TTC549 (cell line): ENCODE measurements around the gene PLCD4.

Experiments used
- FAIRE-seq: peaks from 2 replicates; lab custom pipeline; 2012; peaks lifted over from hg19 to GRCh38; lab: Jason Lieb, UNC

Gene PLCD4

DNA sequence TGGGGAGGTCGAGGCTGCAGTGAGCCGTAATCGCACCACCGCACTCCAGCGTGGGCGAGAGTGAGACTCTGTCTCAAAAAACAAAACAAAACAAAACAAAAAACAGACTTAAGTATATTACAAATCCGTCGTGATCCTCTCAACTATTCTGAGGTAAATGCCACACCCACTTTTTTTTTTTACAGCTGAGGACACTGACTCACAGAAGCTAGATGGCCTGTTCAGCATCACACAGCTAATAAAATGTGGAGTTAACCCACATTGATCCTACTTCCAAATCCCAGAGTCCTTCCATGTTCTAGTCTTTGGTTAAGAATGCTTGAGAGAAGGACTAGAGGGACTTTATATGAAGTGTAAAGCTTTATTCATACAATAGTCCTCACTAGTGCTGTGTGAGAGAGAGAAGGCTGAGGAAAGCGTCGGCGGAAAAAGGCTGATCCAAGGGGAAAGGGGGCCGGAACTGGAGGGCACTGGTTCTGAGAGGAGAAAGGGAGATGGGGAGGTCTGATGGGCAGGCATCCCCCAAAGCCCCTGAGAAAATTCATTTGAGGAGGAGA, 63.5 kb downstream of the PLCD4 start:
- FAIRE-seq, result no peak

DNA sequence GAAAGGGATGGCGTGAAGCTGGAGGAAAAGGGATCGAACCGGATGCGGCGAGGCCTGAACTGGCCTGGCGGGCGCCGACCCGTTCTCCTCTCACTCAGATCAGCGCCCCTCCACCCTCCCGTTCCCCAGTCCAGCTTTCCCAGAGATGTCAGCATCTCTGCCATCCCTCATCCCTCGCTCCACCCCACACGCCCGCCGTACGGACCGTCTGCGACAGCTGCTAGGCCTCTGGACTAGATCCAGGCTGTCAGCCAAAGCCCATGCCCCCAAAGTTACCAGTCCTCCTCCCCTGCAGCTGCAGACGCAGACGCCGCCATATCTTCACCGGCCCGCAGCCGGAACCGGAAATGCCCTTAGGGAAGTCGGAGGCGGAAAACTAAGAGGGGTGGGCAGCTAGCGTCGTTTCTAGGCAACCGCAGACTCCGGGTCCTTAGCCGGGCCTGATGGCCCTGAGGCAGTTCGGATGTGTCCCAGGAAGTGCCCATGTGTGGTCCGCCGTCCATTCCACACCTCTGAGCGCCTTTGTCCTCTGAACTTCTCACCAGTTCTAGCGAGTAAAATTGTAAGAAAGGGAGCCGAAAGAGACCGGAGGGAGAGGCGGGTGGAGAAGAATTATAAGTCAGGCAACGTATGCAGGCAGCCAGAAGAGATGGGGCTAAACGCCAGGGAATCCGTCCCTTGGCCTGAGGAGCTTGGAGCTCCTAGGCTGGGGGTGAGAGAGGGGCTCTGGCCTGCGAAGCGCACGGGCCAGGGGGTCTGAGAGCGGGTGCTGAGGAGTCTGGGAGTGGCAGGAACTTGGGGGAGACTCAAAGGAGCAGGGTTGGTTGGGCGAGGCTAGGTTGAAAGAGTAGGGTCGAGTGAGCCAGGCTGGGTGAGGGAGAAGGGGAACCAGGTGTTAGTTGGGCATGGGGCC, 64.2 kb downstream of the PLCD4 start, which contains the start of the genes RNF25 and STK36:
Gene RNF25, minus strand, starts transcription at position 349 of the 913 bp plus-strand sequence. Its CDS starts 32 bp downstream, at position 317.
Gene STK36, plus strand, starts transcription at position 433 of the 913 bp plus-strand sequence. CDS start 744 bp downstream, outside the sequence.
- peak; percentile 74 for FAIRE-seq

DNA sequence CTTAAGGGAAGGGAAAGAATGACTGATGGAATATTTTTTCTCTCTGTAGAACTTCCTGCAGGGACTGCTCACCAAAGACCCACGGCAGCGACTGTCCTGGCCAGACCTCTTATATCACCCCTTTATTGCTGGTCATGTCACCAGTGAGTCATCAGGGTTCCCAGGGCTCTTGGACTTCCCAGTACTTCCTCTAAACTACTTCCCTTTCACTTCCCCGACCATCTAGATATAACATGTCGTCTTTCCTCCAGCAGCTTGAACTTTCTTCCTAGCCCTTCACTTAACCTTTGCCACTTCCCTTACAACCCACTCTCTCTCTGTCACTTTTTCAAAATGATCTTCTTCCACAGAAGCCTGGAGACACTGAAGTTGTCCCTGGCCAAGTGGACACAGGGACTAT, 71.4 kb downstream of the PLCD4 start:
- FAIRE-seq, result no peak

DNA sequence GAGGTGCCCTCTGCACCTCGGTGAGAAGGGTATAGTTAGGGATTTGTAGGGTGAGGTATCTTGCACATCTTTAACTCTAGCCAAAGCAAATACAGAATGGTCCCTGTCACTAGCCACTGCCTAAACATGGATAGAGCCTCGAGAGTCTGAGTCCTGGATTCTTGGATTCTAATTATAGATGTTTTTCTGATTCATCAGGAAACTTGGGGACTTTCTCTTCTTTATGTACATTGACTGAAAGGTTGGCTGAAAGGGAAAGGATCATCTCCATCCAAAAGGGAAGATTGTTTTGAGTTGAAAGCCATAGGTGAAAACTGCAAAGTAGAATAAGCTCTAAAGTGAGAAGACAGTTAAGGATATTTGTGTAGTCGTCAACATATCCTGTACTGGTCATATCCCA, 72.4 kb downstream of the PLCD4 start:
- no peak for FAIRE-seq
